ENCODE results near the gene ZBTB6. TPM values are rescaled to one million over a fixed set of nuclear protein-coding genes. Genes with fewer than 3 reads are reported as not detected.

The ZBTB6 gene
- total and polyA plus RNA-seq, 9 of the 15 experiments (the other 6 are each of a cell fraction or from before 2014, with no cell fraction given): 1.4 to 7.2 (median 5.3) TPM

- TF ChIP-seq, protein P1, sequence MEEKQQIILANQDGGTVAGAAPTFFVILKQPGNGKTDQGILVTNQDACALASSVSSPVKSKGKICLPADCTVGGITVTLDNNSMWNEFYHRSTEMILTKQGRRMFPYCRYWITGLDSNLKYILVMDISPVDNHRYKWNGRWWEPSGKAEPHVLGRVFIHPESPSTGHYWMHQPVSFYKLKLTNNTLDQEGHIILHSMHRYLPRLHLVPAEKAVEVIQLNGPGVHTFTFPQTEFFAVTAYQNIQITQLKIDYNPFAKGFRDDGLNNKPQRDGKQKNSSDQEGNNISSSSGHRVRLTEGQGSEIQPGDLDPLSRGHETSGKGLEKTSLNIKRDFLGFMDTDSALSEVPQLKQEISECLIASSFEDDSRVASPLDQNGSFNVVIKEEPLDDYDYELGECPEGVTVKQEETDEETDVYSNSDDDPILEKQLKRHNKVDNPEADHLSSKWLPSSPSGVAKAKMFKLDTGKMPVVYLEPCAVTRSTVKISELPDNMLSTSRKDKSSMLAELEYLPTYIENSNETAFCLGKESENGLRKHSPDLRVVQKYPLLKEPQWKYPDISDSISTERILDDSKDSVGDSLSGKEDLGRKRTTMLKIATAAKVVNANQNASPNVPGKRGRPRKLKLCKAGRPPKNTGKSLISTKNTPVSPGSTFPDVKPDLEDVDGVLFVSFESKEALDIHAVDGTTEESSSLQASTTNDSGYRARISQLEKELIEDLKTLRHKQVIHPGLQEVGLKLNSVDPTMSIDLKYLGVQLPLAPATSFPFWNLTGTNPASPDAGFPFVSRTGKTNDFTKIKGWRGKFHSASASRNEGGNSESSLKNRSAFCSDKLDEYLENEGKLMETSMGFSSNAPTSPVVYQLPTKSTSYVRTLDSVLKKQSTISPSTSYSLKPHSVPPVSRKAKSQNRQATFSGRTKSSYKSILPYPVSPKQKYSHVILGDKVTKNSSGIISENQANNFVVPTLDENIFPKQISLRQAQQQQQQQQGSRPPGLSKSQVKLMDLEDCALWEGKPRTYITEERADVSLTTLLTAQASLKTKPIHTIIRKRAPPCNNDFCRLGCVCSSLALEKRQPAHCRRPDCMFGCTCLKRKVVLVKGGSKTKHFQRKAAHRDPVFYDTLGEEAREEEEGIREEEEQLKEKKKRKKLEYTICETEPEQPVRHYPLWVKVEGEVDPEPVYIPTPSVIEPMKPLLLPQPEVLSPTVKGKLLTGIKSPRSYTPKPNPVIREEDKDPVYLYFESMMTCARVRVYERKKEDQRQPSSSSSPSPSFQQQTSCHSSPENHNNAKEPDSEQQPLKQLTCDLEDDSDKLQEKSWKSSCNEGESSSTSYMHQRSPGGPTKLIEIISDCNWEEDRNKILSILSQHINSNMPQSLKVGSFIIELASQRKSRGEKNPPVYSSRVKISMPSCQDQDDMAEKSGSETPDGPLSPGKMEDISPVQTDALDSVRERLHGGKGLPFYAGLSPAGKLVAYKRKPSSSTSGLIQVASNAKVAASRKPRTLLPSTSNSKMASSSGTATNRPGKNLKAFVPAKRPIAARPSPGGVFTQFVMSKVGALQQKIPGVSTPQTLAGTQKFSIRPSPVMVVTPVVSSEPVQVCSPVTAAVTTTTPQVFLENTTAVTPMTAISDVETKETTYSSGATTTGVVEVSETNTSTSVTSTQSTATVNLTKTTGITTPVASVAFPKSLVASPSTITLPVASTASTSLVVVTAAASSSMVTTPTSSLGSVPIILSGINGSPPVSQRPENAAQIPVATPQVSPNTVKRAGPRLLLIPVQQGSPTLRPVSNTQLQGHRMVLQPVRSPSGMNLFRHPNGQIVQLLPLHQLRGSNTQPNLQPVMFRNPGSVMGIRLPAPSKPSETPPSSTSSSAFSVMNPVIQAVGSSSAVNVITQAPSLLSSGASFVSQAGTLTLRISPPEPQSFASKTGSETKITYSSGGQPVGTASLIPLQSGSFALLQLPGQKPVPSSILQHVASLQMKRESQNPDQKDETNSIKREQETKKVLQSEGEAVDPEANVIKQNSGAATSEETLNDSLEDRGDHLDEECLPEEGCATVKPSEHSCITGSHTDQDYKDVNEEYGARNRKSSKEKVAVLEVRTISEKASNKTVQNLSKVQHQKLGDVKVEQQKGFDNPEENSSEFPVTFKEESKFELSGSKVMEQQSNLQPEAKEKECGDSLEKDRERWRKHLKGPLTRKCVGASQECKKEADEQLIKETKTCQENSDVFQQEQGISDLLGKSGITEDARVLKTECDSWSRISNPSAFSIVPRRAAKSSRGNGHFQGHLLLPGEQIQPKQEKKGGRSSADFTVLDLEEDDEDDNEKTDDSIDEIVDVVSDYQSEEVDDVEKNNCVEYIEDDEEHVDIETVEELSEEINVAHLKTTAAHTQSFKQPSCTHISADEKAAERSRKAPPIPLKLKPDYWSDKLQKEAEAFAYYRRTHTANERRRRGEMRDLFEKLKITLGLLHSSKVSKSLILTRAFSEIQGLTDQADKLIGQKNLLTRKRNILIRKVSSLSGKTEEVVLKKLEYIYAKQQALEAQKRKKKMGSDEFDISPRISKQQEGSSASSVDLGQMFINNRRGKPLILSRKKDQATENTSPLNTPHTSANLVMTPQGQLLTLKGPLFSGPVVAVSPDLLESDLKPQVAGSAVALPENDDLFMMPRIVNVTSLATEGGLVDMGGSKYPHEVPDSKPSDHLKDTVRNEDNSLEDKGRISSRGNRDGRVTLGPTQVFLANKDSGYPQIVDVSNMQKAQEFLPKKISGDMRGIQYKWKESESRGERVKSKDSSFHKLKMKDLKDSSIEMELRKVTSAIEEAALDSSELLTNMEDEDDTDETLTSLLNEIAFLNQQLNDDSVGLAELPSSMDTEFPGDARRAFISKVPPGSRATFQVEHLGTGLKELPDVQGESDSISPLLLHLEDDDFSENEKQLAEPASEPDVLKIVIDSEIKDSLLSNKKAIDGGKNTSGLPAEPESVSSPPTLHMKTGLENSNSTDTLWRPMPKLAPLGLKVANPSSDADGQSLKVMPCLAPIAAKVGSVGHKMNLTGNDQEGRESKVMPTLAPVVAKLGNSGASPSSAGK (IDR thresholded peaks at IDR 0.05): peak; percentile 44
- no peak for TF ChIP-seq IRF2 (CRISPR knock-in tag; IDR thresholded peaks at IDR 0.05)
- no peak for TF ChIP-seq MCM7 (IDR thresholded peaks at IDR 0.05)
- peak; percentile 99 for TF ChIP-seq CTBP1 (IDR thresholded peaks at IDR 0.05; ENCODE audit: borderline replicate concordance)
- no peak for TF ChIP-seq FOXJ2 (tag; IDR thresholded peaks at IDR 0.05)
- peak; percentile 88 for TF ChIP-seq POLR2B (IDR thresholded peaks at IDR 0.05; ENCODE audit: low read depth, partially characterized antibody)
- no peak for TF ChIP-seq MEIS2 (IDR thresholded peaks at IDR 0.05; ENCODE audit: partially characterized antibody)
- TF ChIP-seq TBP (optimal IDR thresholded peaks at IDR 0.05; ENCODE audit: low read depth, low read length): peak; percentile 73
- no peak for TF ChIP-seq HINFP (tag; conservative IDR thresholded peaks at IDR 0.05; ENCODE audit: low read depth)
- no peak for TF ChIP-seq PRMT5 (CRISPR knock-in tag; IDR thresholded peaks at IDR 0.05)
- 0 out of 2 replicates have a peak, but pooled peaks have one; percentile 12 for TF ChIP-seq ZNF449 (CRISPR knock-in tag; IDR thresholded peaks at IDR 0.05)
- TF ChIP-seq CBX3 (IDR thresholded peaks at IDR 0.05; ENCODE audit: borderline replicate concordance in 1 of 2, low read length in 2 of 2): peak in 1 of 2 experiments; percentile 94; a peak in 1 of 3 replicates
- TF ChIP-seq C11orf30 (IDR thresholded peaks at IDR 0.05; ENCODE audit: low read depth): peak; percentile 23; the same call in 1 of the 2 replicates
Measured at GRCh38 chr9:122904823-122905710, 8.1 kb downstream of the ZBTB6 start, which contains the start of gene RC3H2 (continued).
